HEK293 (cell line): ENCODE results near the gene VGLL3.

Source experiments
- CTCF ChIA-PET: fragments of 350-600 bp; formaldehyde crosslinking; extraction: SDS; loops from one replicate; lab custom pipeline; 2021; ENCODE audit warnings: antibody characterized with exemption; lab: Yijun Ruan, JAX
- POLR2A ChIA-PET: fragments of 300-600 bp; formaldehyde crosslinking; extraction: SDS; loops from one replicate; lab custom pipeline; 2020; ENCODE audit warnings: antibody characterized with exemption, inconsistent platforms; lab: Yijun Ruan, JAX
- H3K27ac ChIP-seq: fragments of 200-500 bp; sonication (Bioruptor generic); 2 replicates; pipeline ENCODE4 v1.5.1; 2014; ENCODE audit warnings: low read depth, low read length, control low read depth, inconsistent platforms; ENCODE audit errors: extremely low read depth
- H3K36me3 ChIP-seq, 2 experiments: fragments of 200-500 bp in 1 of 2; sonication (Bioruptor generic) in 1 of 2; 1 replicate in 1 of 2; 2 replicates in 1 of 2; pipeline ENCODE4 v1.5.1; 2014 to 2017; ENCODE audit warnings: inconsistent platforms in 2 of 2, low read length in 2 of 2; ENCODE audit not compliant: control insufficient read depth in 2 of 2, insufficient read depth in 1 of 2
- H3K4me1 ChIP-seq: fragments of 200-500 bp; sonication (Bioruptor generic); 2 replicates; pipeline ENCODE4 v1.5.1; 2014; ENCODE audit warnings: mild to moderate bottlenecking, low read length, inconsistent platforms; ENCODE audit not compliant: control insufficient read depth, insufficient read depth
- H3K4me3 ChIP-seq: 2 replicates; pipeline ENCODE4 v1.5.1; 2011; ENCODE audit warnings: low read depth, mild to moderate bottlenecking, control low read depth, low read length, moderate library complexity
- H3K9me3 ChIP-seq: fragments of 200-500 bp; sonication (Bioruptor generic); 2 replicates; pipeline ENCODE4 v1.5.1; 2014; ENCODE audit warnings: low read depth, low read length, inconsistent platforms; ENCODE audit not compliant: control insufficient read depth, insufficient read depth
- ATF2 ChIP-seq: fragments of 450-650 bp; formaldehyde crosslinking; IDR thresholded peaks from 2 replicates; pipeline ENCODE4 v1.5.1; 2016; ENCODE audit warnings: missing biosample characterization, missing genetic modification characterization, low read depth
- ELK4 ChIP-seq: IDR thresholded peaks from 2 replicates; pipeline ENCODE4 v1.6.1; 2011; ENCODE audit warnings: mild to moderate bottlenecking, low read depth, low read length, borderline replicate concordance
- MEIS1 ChIP-seq: sonication (generic); formaldehyde crosslinking; IDR thresholded peaks from 2 replicates; pipeline ENCODE4 v1.8.1; 2022; ENCODE audit warnings: missing genetic modification reagents, mild to moderate bottlenecking, borderline replicate concordance
- ZBTB1 ChIP-seq: fragments of 450-650 bp; formaldehyde crosslinking; IDR thresholded peaks from 2 replicates; pipeline ENCODE4 v1.5.1; 2016; ENCODE audit warnings: missing biosample characterization, missing genetic modification characterization
- ZFP3 ChIP-seq: fragments of 450-650 bp; formaldehyde crosslinking; IDR thresholded peaks from 2 replicates; pipeline ENCODE4 v1.5.1; 2016; ENCODE audit warnings: low read depth, missing biosample characterization, missing genetic modification characterization
- ZNF157 ChIP-seq: fragments of 450-650 bp; formaldehyde crosslinking; IDR thresholded peaks from 2 replicates; pipeline ENCODE4 v1.5.1; 2016; ENCODE audit warnings: missing biosample characterization, missing genetic modification characterization
- ZNF175 ChIP-seq: fragments of 450-650 bp; formaldehyde crosslinking; IDR thresholded peaks from 2 replicates; pipeline ENCODE4 v1.5.1; 2016; ENCODE audit warnings: missing biosample characterization, missing genetic modification characterization
- ZNF184 ChIP-seq: fragments of 450-650 bp; IDR thresholded peaks from 2 replicates; pipeline ENCODE4 v1.5.1; 2018; ENCODE audit warnings: missing biosample characterization, mild to moderate bottlenecking, missing genetic modification characterization
- ZNF202 ChIP-seq: fragments of 450-650 bp; formaldehyde crosslinking; IDR thresholded peaks from 2 replicates; pipeline ENCODE4 v1.5.1; 2016; ENCODE audit warnings: missing biosample characterization, missing genetic modification characterization, borderline replicate concordance
- ZNF302 ChIP-seq: fragments of 450-650 bp; formaldehyde crosslinking; IDR thresholded peaks from 2 replicates; pipeline ENCODE4 v1.5.1; 2016; ENCODE audit warnings: missing biosample characterization, missing genetic modification characterization, low read depth
- ZNF366 ChIP-seq: fragments of 450-650 bp; formaldehyde crosslinking; conservative IDR thresholded peaks from 2 replicates; pipeline ENCODE4 v1.5.1; 2016; ENCODE audit warnings: missing biosample characterization, missing genetic modification characterization
- ZNF404 ChIP-seq: fragments of 450-650 bp; formaldehyde crosslinking; IDR thresholded peaks from 2 replicates; pipeline ENCODE4 v1.5.1; 2017; ENCODE audit warnings: missing biosample characterization, missing genetic modification characterization
- ZNF585B ChIP-seq: fragments of 450-650 bp; formaldehyde crosslinking; IDR thresholded peaks from 2 replicates; pipeline ENCODE4 v1.5.1; 2016; ENCODE audit warnings: missing biosample characterization, missing genetic modification characterization
- ZNF596 ChIP-seq: fragments of 450-650 bp; IDR thresholded peaks from 2 replicates; pipeline ENCODE4 v1.5.0; 2018; ENCODE audit warnings: missing biosample characterization, mild to moderate bottlenecking, missing genetic modification characterization, moderate library complexity
- ZNF707 ChIP-seq: fragments of 450-650 bp; formaldehyde crosslinking; IDR thresholded peaks from 2 replicates; pipeline ENCODE4 v1.5.1; 2016; ENCODE audit warnings: missing biosample characterization, missing genetic modification characterization
- ZNF785 ChIP-seq: fragments of 450-650 bp; formaldehyde crosslinking; IDR thresholded peaks from 2 replicates; pipeline ENCODE4 v1.5.1; 2016; ENCODE audit warnings: missing biosample characterization, missing genetic modification characterization
- TF ChIP-seq, protein P1 (sequence below): fragments of 450-650 bp; formaldehyde crosslinking; IDR thresholded peaks from 2 replicates; pipeline ENCODE4 v1.5.1; 2016; ENCODE audit warnings: missing biosample characterization, missing genetic modification characterization
- TF ChIP-seq, protein P2 (sequence below): fragments of 450-650 bp; formaldehyde crosslinking; IDR thresholded peaks from 2 replicates; pipeline ENCODE4 v1.5.1; 2016; ENCODE audit warnings: missing biosample characterization, missing genetic modification characterization
- TF ChIP-seq, protein P3 (sequence below): fragments of 450-650 bp; formaldehyde crosslinking; IDR thresholded peaks from 2 replicates; pipeline ENCODE4 v1.5.1; 2016; ENCODE audit warnings: missing biosample characterization, missing genetic modification characterization
- TF ChIP-seq, protein P4 (sequence below): fragments of 450-650 bp; formaldehyde crosslinking; IDR thresholded peaks from 2 replicates; pipeline ENCODE4 v1.5.1; 2016; ENCODE audit warnings: missing biosample characterization, missing genetic modification characterization
- TF ChIP-seq, protein P5 (sequence below): fragments of 450-650 bp; formaldehyde crosslinking; IDR thresholded peaks from 2 replicates; pipeline ENCODE4 v1.5.1; 2016; ENCODE audit warnings: missing biosample characterization, missing genetic modification characterization

The VGLL3 gene

GRCh38 chr3:86948822-86949221 is 42.1 kb downstream of the VGLL3 start:
- POLR2A ChIA-PET = no interaction called here
- no peak for TF ChIP-seq ELK4
- no peak for TF ChIP-seq ZNF785 (tag by site-specific recombination)
- TF ChIP-seq, protein P1, sequence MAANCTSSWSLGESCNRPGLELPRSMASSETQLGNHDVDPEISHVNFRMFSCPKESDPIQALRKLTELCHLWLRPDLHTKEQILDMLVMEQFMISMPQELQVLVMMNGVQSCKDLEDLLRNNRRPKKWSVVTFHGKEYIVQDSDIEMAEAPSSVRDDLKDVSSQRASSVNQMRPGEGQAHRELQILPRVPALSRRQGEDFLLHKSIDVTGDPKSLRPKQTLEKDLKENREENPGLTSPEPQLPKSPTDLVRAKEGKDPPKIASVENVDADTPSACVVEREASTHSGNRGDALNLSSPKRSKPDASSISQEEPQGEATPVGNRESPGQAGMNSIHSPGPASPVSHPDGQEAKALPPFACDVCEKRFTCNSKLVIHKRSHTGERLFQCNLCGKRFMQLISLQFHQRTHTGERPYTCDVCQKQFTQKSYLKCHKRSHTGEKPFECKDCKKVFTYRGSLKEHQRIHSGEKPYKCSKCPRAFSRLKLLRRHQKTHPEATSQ (tag by site-specific recombination) = no peak
- TF ChIP-seq ZNF302 = no peak
- TF ChIP-seq ZNF596 = no peak
- no peak for TF ChIP-seq ZNF366 (tag by site-specific recombination)
- TF ChIP-seq, protein P2, sequence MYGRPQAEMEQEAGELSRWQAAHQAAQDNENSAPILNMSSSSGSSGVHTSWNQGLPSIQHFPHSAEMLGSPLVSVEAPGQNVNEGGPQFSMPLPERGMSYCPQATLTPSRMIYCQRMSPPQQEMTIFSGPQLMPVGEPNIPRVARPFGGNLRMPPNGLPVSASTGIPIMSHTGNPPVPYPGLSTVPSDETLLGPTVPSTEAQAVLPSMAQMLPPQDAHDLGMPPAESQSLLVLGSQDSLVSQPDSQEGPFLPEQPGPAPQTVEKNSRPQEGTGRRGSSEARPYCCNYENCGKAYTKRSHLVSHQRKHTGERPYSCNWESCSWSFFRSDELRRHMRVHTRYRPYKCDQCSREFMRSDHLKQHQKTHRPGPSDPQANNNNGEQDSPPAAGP (tag by site-specific recombination) = no peak
- TF ChIP-seq MEIS1 = no peak
- TF ChIP-seq, protein P3, sequence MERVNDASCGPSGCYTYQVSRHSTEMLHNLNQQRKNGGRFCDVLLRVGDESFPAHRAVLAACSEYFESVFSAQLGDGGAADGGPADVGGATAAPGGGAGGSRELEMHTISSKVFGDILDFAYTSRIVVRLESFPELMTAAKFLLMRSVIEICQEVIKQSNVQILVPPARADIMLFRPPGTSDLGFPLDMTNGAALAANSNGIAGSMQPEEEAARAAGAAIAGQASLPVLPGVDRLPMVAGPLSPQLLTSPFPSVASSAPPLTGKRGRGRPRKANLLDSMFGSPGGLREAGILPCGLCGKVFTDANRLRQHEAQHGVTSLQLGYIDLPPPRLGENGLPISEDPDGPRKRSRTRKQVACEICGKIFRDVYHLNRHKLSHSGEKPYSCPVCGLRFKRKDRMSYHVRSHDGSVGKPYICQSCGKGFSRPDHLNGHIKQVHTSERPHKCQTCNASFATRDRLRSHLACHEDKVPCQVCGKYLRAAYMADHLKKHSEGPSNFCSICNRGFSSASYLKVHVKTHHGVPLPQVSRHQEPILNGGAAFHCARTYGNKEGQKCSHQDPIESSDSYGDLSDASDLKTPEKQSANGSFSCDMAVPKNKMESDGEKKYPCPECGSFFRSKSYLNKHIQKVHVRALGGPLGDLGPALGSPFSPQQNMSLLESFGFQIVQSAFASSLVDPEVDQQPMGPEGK (tag by site-specific recombination) = no peak
- TF ChIP-seq ZNF202 (tag by site-specific recombination) = no peak
- no peak for TF ChIP-seq ATF2 (tag by site-specific recombination)
- TF ChIP-seq, all 188 proteins: peak for 0

GRCh38 chr3:86942206-86942605 is 48.7 kb downstream of the VGLL3 start:
- Histone ChIP-seq H3K27ac (no peak overlapping the region), H3K4me3 (no peak overlapping the region), H3K9me3 (no peaks in the 10 kb centered on the region), H3K4me1 (no peaks in the 10 kb centered on the region), H3K36me3 (no peaks in the 10 kb centered on the region)
- no peak for TF ChIP-seq ZNF175 (tag by site-specific recombination)
- CTCF ChIA-PET = no interaction called here
- POLR2A ChIA-PET = no interaction called here

More at GRCh38 chr3:86948822-86949221, 42.1 kb downstream of the VGLL3 start:
- Histone ChIP-seq H3K9me3 (no peaks in the 10 kb centered on the region), H3K36me3 (no peaks in the 10 kb centered on the region), H3K4me1 (no peaks in the 10 kb centered on the region), H3K4me3 (no peak overlapping the region), H3K27ac (no peak overlapping the region)
- CTCF ChIA-PET = no interaction called here

- H3K36me3 ChIP-seq = no peaks in the 10 kb centered on the region
- H3K4me1 ChIP-seq = no peaks in the 10 kb centered on the region
- ChIA-PET POLR2A (no interaction called here), CTCF (no interaction called here)
- no peak overlapping the region for H3K4me3 ChIP-seq
- no peaks in the 10 kb centered on the region for H3K9me3 ChIP-seq
- H3K27ac ChIP-seq = no peak overlapping the region
- TF ChIP-seq, protein P4, sequence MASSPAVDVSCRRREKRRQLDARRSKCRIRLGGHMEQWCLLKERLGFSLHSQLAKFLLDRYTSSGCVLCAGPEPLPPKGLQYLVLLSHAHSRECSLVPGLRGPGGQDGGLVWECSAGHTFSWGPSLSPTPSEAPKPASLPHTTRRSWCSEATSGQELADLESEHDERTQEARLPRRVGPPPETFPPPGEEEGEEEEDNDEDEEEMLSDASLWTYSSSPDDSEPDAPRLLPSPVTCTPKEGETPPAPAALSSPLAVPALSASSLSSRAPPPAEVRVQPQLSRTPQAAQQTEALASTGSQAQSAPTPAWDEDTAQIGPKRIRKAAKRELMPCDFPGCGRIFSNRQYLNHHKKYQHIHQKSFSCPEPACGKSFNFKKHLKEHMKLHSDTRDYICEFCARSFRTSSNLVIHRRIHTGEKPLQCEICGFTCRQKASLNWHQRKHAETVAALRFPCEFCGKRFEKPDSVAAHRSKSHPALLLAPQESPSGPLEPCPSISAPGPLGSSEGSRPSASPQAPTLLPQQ = no peak
- no peak for TF ChIP-seq ZNF707 (tag by site-specific recombination)
- TF ChIP-seq ZNF184 (tag by site-specific recombination) = no peak
- no peak for TF ChIP-seq ZBTB1 (tag by site-specific recombination)
- TF ChIP-seq ZFP3 = no peak
- TF ChIP-seq ZNF585B = no peak
- TF ChIP-seq, protein P5, sequence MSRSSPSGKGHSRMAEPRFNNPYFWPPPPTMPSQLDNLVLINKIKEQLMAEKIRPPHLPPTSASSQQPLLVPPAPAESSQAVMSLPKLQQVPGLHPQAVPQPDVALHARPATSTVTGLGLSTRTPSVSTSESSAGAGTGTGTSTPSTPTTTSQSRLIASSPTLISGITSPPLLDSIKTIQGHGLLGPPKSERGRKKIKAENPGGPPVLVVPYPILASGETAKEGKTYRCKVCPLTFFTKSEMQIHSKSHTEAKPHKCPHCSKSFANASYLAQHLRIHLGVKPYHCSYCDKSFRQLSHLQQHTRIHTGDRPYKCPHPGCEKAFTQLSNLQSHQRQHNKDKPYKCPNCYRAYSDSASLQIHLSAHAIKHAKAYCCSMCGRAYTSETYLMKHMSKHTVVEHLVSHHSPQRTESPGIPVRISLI (tag by site-specific recombination) = no peak
- TF ChIP-seq ZNF157 (tag by site-specific recombination) = no peak
- no peak for TF ChIP-seq ZNF404 (tag by site-specific recombination)
Measured at GRCh38 chr3:86938416-86939105, 52.4 kb downstream of the VGLL3 start.
